Thyroid gland (tissue), 4 donors: ENCODE results near the gene KLK14.

ENCODE experiments used
- CTCF ChIP-seq, 6 experiments: fragments of 200-600 bp in 3 of 6; fragments of 450-650 bp in 3 of 6; sonication (generic) in 3 of 6; IDR thresholded peaks; one replicate each; pipeline ENCODE4 v1.5.1; 2016 to 2019; ENCODE audit warnings: antibody characterized with exemption in 6 of 6, mild to moderate bottlenecking in 2 of 6, inconsistent platforms in 1 of 6, moderate library complexity in 1 of 6
- POLR2A ChIP-seq, 2 donors: fragments of 450-650 bp; IDR thresholded peaks; one replicate each; pipeline ENCODE4 v1.6.1; 2017; ENCODE audit warnings: antibody characterized with exemption in 2 of 2, mild to moderate bottlenecking in 2 of 2, moderate library complexity in 1 of 2

DNA sequence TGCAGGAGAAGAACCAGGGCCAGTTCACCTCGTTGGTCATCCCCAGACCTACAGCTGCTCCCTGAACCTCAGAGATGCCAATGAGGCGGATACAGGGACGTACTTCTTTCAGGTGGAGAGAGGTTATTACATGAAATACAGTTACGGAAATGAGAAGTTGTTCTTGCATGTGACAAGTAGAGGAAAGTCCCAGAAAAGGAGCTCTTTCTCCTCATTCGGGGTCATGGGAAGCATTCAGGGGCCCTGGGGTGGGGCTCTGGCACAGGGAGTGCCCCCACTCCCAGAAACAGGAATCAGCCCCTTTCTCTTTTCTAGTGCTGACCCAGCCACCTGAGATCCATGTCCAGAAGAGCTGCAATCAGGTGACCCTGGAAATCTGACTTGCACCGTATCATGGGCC is 37.5 kb upstream of the KLK14 start:
- TF ChIP-seq POLR2A (IDR thresholded peaks at IDR 0.05) (no peak), CTCF (IDR thresholded peaks at IDR 0.05) (no peak)
